RWPE2 (cell line): ENCODE results near the gene TEPSIN.

ENCODE experiments used
- ATAC-seq: fragments of 200-7000 bp; cut with Tn5 transposase; 3 replicates; pipeline ENCODE4 v1.9.1; 2021; ENCODE audit warnings: low read depth
- DNase-seq: peaks from one replicate; pipeline ENCODE4 v3.0.0-alpha.2; 2020; ENCODE audit warnings: low spot score
- H3K27ac ChIP-seq: fragments of 450-650 bp; 2 replicates; pipeline ENCODE4 v1.5.1; 2017; ENCODE audit warnings: mild to moderate bottlenecking; ENCODE audit not compliant: poor library complexity, severe bottlenecking
- H3K27me3 ChIP-seq: fragments of 250-450 bp; sonication (Bioruptor Pico); 2 replicates; pipeline ENCODE4 v1.5.1; 2021; ENCODE audit warnings: mild to moderate bottlenecking, moderate library complexity; ENCODE audit not compliant: insufficient read depth, poor library complexity, severe bottlenecking
- H3K36me3 ChIP-seq: fragments of 250-450 bp; sonication (Bioruptor Pico); 2 replicates; pipeline ENCODE4 v1.5.1; 2020; ENCODE audit warnings: low read depth, mild to moderate bottlenecking, moderate library complexity
- H3K4me1 ChIP-seq: fragments of 250-450 bp; sonication (Bioruptor Pico); 2 replicates; pipeline ENCODE4 v1.5.1; 2021; ENCODE audit warnings: mild to moderate bottlenecking, moderate library complexity; ENCODE audit not compliant: insufficient read depth, poor library complexity, severe bottlenecking
- H3K4me3 ChIP-seq: fragments of 250-450 bp; sonication (Bioruptor Pico); 2 replicates; pipeline ENCODE4 v1.5.1; 2021; ENCODE audit warnings: mild to moderate bottlenecking, moderate library complexity; ENCODE audit not compliant: severe bottlenecking
- H3K9me3 ChIP-seq: fragments of 250-450 bp; sonication (Bioruptor Pico); 2 replicates; pipeline ENCODE4 v1.5.1; 2021; ENCODE audit warnings: mild to moderate bottlenecking, moderate library complexity; ENCODE audit not compliant: severe bottlenecking
- TF ChIP-seq, protein P1 (sequence below): fragments of 450-650 bp; IDR thresholded peaks from one replicate; pipeline ENCODE4 v1.5.1; 2017; ENCODE audit warnings: mild to moderate bottlenecking, moderate library complexity; ENCODE audit not compliant: poor library complexity, severe bottlenecking

TEPSIN gene

DNA sequence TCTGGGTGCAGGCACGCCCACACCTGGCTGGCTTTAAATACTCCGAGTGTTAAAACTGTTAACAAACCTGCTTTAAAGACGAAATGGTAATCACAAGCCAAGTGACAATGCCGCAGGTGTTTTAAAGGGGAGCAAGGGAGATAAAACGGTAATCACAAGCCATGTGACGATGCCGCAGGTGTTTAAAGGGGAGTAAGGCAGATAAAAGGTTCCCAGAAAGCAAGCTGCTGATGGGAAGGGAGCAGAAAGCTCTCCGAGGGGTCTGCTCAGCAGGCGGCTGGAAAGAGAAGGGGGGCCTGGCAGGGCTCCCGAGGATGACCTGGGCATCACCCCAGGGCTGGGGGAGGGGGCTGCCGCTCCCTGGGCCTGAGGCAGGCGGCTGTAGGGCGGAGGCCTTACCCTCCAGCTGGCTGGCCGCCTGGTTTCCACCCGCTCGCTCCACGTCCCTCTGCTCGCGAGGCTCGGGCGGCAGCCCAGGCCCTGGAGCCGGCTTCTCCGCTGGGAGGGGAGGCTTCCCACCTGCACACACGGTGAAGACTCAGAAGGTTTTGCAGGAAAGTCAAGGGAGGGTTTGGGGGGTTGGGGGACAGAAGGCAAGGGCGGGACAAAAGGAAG is 12.3 kb upstream of the TEPSIN start:
- ATAC-seq (no peak), DNase-seq (no peak)
- H3K4me1 ChIP-seq: peaks cover 7% of the 10 kb centered on the region
- TF ChIP-seq, protein P1, sequence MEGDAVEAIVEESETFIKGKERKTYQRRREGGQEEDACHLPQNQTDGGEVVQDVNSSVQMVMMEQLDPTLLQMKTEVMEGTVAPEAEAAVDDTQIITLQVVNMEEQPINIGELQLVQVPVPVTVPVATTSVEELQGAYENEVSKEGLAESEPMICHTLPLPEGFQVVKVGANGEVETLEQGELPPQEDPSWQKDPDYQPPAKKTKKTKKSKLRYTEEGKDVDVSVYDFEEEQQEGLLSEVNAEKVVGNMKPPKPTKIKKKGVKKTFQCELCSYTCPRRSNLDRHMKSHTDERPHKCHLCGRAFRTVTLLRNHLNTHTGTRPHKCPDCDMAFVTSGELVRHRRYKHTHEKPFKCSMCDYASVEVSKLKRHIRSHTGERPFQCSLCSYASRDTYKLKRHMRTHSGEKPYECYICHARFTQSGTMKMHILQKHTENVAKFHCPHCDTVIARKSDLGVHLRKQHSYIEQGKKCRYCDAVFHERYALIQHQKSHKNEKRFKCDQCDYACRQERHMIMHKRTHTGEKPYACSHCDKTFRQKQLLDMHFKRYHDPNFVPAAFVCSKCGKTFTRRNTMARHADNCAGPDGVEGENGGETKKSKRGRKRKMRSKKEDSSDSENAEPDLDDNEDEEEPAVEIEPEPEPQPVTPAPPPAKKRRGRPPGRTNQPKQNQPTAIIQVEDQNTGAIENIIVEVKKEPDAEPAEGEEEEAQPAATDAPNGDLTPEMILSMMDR: no peak
- H3K27ac ChIP-seq: no peak overlapping the region
- H3K9me3 ChIP-seq: no peaks in the 10 kb centered on the region
- peaks cover 23% of the 10 kb centered on the region for H3K36me3 ChIP-seq
- no peaks in the 10 kb centered on the region for H3K27me3 ChIP-seq
- H3K4me3 ChIP-seq: no peak overlapping the region

DNA sequence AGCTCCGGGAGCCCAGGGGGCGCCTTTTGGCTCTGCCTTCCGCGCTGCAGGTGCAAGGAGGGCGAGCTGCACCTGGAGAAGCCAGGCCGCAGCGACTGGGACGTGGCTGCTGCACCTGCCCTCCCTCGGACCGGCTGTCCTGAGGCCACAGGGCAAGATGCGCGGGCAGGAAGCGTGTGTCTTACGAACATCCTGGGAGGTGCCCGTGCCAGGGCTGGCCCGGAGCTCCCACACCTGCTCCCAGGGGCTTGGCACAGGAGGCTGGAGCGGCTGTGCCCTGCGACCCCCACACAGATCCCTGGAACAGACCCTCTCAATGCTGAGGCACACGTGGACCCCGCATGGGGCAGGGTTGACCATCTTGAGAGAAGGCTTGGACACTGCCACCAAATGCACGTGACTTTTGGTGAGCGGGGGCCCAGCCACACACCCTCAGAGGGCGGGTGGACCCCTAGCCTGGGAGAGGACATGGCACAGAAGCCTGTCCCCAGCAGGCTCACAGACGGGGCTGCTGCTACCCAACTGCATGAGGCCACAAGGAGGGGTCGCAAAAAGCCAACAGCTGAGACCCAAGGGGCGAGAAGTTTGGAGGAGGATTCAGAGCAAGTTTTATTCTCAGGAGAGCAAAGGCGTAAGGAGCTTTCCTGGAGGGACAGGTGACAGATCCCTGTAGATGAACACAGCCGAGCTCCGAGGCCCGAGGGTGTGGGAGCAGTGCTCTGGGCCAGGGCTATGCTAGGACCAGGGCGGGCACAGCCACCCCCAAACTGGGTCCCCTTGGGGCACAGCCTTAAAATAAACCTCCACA is 11.6 kb upstream of the TEPSIN start:
- Histone ChIP-seq H3K27ac (no peak overlapping the region), H3K4me3 (no peak overlapping the region), H3K4me1 (peaks cover 5% of the 10 kb centered on the region), H3K9me3 (no peaks in the 10 kb centered on the region), H3K36me3 (peaks cover 23% of the 10 kb centered on the region), H3K27me3 (no peaks in the 10 kb centered on the region)
- ATAC-seq (no peak), DNase-seq (no peak)
- TF ChIP-seq, protein P1: no peak

- Histone ChIP-seq H3K27ac (no peak overlapping the region), H3K27me3 (no peaks in the 10 kb centered on the region), H3K9me3 (no peaks in the 10 kb centered on the region), H3K4me1 (no peaks in the 10 kb centered on the region), H3K4me3 (no peak overlapping the region), H3K36me3 (peaks cover 23% of the 10 kb centered on the region)
- ATAC-seq (no peak), DNase-seq (no peak)
- TF ChIP-seq, protein P1: no peak
These were observed 10.6 kb upstream of the TEPSIN start for GRCh38 chr17:81249223-81250040.

- no peak overlapping the region for H3K27ac ChIP-seq
- DNase-seq (no peak), ATAC-seq (no peak)
- no peak overlapping the region for H3K4me3 ChIP-seq
- no peaks in the 10 kb centered on the region for H3K9me3 ChIP-seq
- H3K4me1 ChIP-seq: no peaks in the 10 kb centered on the region
- H3K27me3 ChIP-seq: no peaks in the 10 kb centered on the region
- TF ChIP-seq, protein P1: no peak
- peaks cover 23% of the 10 kb centered on the region for H3K36me3 ChIP-seq
These were observed 9.8 kb upstream of the TEPSIN start for GRCh38 chr17:81248649-81249048.
